Measurements from ENCODE around the gene GBA2. TPM values are rescaled to one million over a fixed set of nuclear protein-coding genes. Genes with fewer than 3 reads are reported as not detected.

Gene GBA2
- total RNA-seq, 1 donor from 2014 or later, result 69.8 TPM

DNA sequence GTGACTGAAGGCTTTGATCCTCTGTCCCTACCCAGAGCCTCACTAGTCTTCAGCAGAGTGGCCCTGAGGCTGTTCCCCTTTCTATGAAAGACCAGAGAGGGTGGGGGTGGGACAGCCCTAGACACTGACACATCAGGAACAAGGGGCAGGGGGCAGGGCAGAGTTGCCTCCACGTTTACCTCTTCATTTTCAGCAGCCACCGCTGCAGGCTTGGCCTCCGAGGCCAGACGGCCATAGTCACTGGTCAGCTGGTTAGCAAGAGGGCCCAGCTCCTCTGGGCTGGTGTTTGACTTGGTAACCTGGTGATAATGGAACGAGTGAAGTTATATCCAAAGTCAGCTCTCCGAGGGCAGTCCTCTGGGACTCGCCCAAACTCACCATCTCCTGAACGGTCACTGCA, 43.7 kb downstream of the GBA2 start:
- Mint-ChIP-seq H3K4me1 (ENCODE audit: unreplicated experiment) (no peaks in the 10 kb centered on the region), H3K36me3 (ENCODE audit: unreplicated experiment) (peaks cover 56% of the 10 kb centered on the region), H3K27ac (ENCODE audit: unreplicated experiment) (no peak overlapping the region), H3K27me3 (ENCODE audit: unreplicated experiment) (no peaks in the 10 kb centered on the region), H3K4me3 (ENCODE audit: unreplicated experiment) (no peak overlapping the region), H3K9me3 (ENCODE audit: unreplicated experiment) (no peaks in the 10 kb centered on the region)
- TF ChIP-seq CTCF (IDR thresholded peaks at IDR 0.05), result no peak
- DNase-seq (ENCODE audit: extremely low spot score, unreplicated experiment), result no peak

GRCh38 chr9:35703906-35704672, 44.9 kb downstream of the GBA2 start:
- H3K36me3 Mint-ChIP-seq (ENCODE audit: unreplicated experiment), result peaks cover 51% of the 10 kb centered on the region
- no peaks in the 10 kb centered on the region for H3K27me3 Mint-ChIP-seq (ENCODE audit: unreplicated experiment)
- no peak for DNase-seq (ENCODE audit: extremely low spot score, unreplicated experiment)
- no peak overlapping the region for H3K4me3 Mint-ChIP-seq (ENCODE audit: unreplicated experiment)
- no peaks in the 10 kb centered on the region for H3K9me3 Mint-ChIP-seq (ENCODE audit: unreplicated experiment)
- no peaks in the 10 kb centered on the region for H3K4me1 Mint-ChIP-seq (ENCODE audit: unreplicated experiment)
- no peak for TF ChIP-seq CTCF (IDR thresholded peaks at IDR 0.05)
- H3K27ac Mint-ChIP-seq (ENCODE audit: unreplicated experiment), result no peak overlapping the region

DNA sequence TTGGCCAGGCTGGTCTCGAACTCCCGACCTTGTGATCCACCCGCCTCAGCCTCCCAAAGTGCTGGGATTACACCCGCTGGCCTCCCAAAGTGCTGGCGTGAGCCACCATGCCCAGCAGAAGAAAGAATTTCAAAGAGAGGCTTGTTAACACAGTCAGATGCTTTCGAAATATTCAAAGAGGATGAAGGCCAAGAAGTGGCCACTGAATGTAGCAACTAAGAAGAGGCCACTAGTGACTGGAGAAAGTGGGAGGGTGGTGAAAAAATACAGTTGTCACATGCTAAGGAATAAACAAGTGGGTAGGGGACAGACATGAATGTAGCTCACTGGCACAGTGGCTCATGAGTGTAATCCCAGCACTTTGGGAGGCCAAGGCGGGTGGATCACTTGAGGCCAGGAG, 46.3 kb downstream of the GBA2 start:
- no peak for DNase-seq (ENCODE audit: extremely low spot score, unreplicated experiment)
- H3K36me3 Mint-ChIP-seq (ENCODE audit: unreplicated experiment), result peaks cover 40% of the 10 kb centered on the region
- no peak overlapping the region for H3K4me3 Mint-ChIP-seq (ENCODE audit: unreplicated experiment)
- H3K27me3 Mint-ChIP-seq (ENCODE audit: unreplicated experiment), result no peaks in the 10 kb centered on the region
- no peaks in the 10 kb centered on the region for H3K9me3 Mint-ChIP-seq (ENCODE audit: unreplicated experiment)
- H3K4me1 Mint-ChIP-seq (ENCODE audit: unreplicated experiment), result no peaks in the 10 kb centered on the region
- TF ChIP-seq CTCF (IDR thresholded peaks at IDR 0.05), result no peak
- H3K27ac Mint-ChIP-seq (ENCODE audit: unreplicated experiment), result no peak overlapping the region

GRCh38 chr9:35700942-35701341, 48.1 kb downstream of the GBA2 start:
- Mint-ChIP-seq H3K4me3 (ENCODE audit: unreplicated experiment) (no peak overlapping the region), H3K4me1 (ENCODE audit: unreplicated experiment) (peaks cover 2% of the 10 kb centered on the region), H3K9me3 (ENCODE audit: unreplicated experiment) (no peaks in the 10 kb centered on the region), H3K27me3 (ENCODE audit: unreplicated experiment) (no peaks in the 10 kb centered on the region), H3K27ac (ENCODE audit: unreplicated experiment) (no peak overlapping the region), H3K36me3 (ENCODE audit: unreplicated experiment) (peaks cover 36% of the 10 kb centered on the region)
- no peak for TF ChIP-seq CTCF (IDR thresholded peaks at IDR 0.05)
- DNase-seq (ENCODE audit: extremely low spot score, unreplicated experiment), result no peak

DNA sequence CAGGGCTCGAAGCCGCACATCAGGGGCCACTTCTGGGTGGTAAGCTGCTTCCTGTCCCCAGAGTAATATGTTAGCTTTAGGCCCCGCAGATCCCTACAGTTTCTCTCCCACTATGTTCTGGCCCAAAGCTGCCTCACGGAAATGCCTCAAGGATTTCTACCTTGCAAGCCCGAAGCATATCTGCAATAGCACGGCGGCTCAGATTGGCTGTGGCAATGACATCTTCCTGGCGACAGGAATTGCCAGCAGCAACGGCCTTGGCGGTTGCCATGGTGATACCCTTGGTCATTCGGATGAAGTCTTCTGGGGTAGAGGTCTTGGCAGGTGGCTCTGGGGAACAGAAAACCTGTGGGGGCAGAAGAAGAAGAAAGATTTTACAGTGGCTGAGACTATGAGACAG, 49.0 kb downstream of the GBA2 start:
- no peak for DNase-seq (ENCODE audit: extremely low spot score, unreplicated experiment)
- peaks cover 2% of the 10 kb centered on the region for H3K4me1 Mint-ChIP-seq (ENCODE audit: unreplicated experiment)
- H3K4me3 Mint-ChIP-seq (ENCODE audit: unreplicated experiment), result no peak overlapping the region
- H3K27ac Mint-ChIP-seq (ENCODE audit: unreplicated experiment), result no peak overlapping the region
- no peaks in the 10 kb centered on the region for H3K27me3 Mint-ChIP-seq (ENCODE audit: unreplicated experiment)
- no peaks in the 10 kb centered on the region for H3K9me3 Mint-ChIP-seq (ENCODE audit: unreplicated experiment)
- peaks cover 36% of the 10 kb centered on the region for H3K36me3 Mint-ChIP-seq (ENCODE audit: unreplicated experiment)
- no peak for TF ChIP-seq CTCF (IDR thresholded peaks at IDR 0.05)
